Peyer's patch (tissue), 4 donors: ENCODE results near the gene ZNF831.

Experiments used
- CTCF ChIP-seq, 6 experiments: fragments of 450-650 bp in 4 of 6; fragments of 200-600 bp in 2 of 6; sonication (generic) in 1 of 6; IDR thresholded peaks; one replicate each; pipeline ENCODE4 v1.5.1; 2017 to 2019; ENCODE audit warnings: antibody characterized with exemption in 6 of 6, mild to moderate bottlenecking in 3 of 6, moderate library complexity in 1 of 6
- POLR2A ChIP-seq, 2 donors: fragments of 450-650 bp; IDR thresholded peaks; one replicate each; pipeline ENCODE4 v1.5.1; 2017; ENCODE audit warnings: antibody characterized with exemption in 2 of 2, mild to moderate bottlenecking in 2 of 2, moderate library complexity in 2 of 2

GRCh38 chr20:59138114-59138748 is 25.4 kb upstream of the ZNF831 start:
- TF ChIP-seq CTCF (IDR thresholded peaks at IDR 0.05): no peak
- no peak for TF ChIP-seq POLR2A (IDR thresholded peaks at IDR 0.05)
